Ishikawa (cell line): Measurements from ENCODE around the gene ENOX1.

Experiments
- CREB1 ChIP-seq: IDR thresholded peaks from 2 replicates; pipeline ENCODE4 v1.6.1; 2012; ENCODE audit warnings: low read depth
- EP300 ChIP-seq: IDR thresholded peaks from 2 replicates; pipeline ENCODE4 v1.6.1; 2012; ENCODE audit warnings: borderline replicate concordance
- FOXM1 ChIP-seq: IDR thresholded peaks from 2 replicates; pipeline ENCODE4 v1.6.1; 2012; ENCODE audit warnings: low read depth, borderline replicate concordance
- NFIC ChIP-seq: IDR thresholded peaks from 2 replicates; pipeline ENCODE4 v1.6.1; 2012
- RAD21 ChIP-seq: IDR thresholded peaks from 2 replicates; pipeline ENCODE4 v1.6.1; 2012; ENCODE audit warnings: low read depth
- REST ChIP-seq: IDR thresholded peaks from 2 replicates; pipeline ENCODE4 v1.6.1; 2012; ENCODE audit warnings: low read depth, mild to moderate bottlenecking
- TEAD4 ChIP-seq: IDR thresholded peaks from 2 replicates; pipeline ENCODE4 v1.6.1; 2012
- ZBTB7A ChIP-seq: IDR thresholded peaks from 2 replicates; pipeline ENCODE4 v1.6.1; 2012; ENCODE audit warnings: low read depth
- TF ChIP-seq, protein P1 (sequence below): IDR thresholded peaks from 2 replicates; pipeline ENCODE4 v1.6.1; 2012

- TF ChIP-seq REST (no peak), NFIC (no peak), RAD21 (no peak), EP300 (no peak), ZBTB7A (no peak), FOXM1 (no peak), TEAD4 (no peak), CREB1 (no peak)
- TF ChIP-seq, protein P1, sequence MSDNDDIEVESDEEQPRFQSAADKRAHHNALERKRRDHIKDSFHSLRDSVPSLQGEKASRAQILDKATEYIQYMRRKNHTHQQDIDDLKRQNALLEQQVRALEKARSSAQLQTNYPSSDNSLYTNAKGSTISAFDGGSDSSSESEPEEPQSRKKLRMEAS: no peak
Observed at GRCh38 chr13:43647471-43647870, 139.3 kb downstream of the ENOX1 start.
